Measurements from ENCODE around the gene TRMU. TPM values are rescaled to one million over a fixed set of nuclear protein-coding genes. Genes with fewer than 3 reads are reported as not detected.

The TRMU gene
- total and polyA plus RNA-seq, 8 donors = 15.0 to 58.0 (median 23.4) TPM

DNA sequence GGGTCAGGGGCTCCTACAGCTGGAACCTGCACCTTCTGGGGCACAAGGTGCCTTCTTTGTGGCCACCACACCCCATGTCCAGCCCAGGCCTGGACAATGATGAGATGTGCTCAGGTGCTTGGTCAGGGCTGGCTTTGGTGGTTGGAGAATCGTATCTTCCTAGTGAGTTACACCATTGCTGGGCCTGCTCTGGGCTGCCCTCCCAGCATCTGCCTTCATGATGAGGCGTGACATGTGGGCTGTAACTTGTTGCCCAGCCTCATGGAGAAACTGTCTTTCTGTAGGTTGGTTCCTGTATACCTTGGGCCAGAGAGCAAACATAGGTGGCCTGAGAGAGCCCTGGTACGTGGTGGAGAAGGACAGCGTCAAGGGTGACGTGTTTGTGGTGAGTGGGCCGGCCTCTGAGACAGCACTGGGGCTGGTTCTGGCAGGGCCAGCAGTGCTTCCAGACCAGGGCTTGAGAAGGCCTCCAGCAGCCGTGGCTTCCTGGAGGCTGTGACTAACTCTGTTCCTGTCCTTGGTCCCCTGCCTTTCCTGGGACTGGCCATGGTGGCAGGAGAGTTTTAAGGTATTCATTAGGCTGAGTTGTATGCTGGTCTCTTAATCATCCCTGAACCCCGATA is 18.1 kb downstream of the TRMU start:
- 71 to 72% methylated on average over 8 of the region's 8 CpGs for WGBS, 2 donors
- ATAC-seq (no peak), DNase-seq (peak in 2 of 6 donors; percentile 50 to 54), FAIRE-seq (no peak)
- Histone ChIP-seq H3K4me3 (no peak overlapping the region), H3K36me3 (peaks cover 0 to 28% (median 21%) of the 10 kb centered on the region in 3 donors), H3K27me3 (no peaks in the 10 kb centered on the region), H3K4me1 (peaks cover 10 to 31% (median 23%) of the 10 kb centered on the region in 3 donors), H3K9me3 (no peaks in the 10 kb centered on the region), H3K27ac (peak overlapping the region in 3 of 4 donors; percentile 47 to 57 (median 54))
- TF ChIP-seq, protein P1, sequence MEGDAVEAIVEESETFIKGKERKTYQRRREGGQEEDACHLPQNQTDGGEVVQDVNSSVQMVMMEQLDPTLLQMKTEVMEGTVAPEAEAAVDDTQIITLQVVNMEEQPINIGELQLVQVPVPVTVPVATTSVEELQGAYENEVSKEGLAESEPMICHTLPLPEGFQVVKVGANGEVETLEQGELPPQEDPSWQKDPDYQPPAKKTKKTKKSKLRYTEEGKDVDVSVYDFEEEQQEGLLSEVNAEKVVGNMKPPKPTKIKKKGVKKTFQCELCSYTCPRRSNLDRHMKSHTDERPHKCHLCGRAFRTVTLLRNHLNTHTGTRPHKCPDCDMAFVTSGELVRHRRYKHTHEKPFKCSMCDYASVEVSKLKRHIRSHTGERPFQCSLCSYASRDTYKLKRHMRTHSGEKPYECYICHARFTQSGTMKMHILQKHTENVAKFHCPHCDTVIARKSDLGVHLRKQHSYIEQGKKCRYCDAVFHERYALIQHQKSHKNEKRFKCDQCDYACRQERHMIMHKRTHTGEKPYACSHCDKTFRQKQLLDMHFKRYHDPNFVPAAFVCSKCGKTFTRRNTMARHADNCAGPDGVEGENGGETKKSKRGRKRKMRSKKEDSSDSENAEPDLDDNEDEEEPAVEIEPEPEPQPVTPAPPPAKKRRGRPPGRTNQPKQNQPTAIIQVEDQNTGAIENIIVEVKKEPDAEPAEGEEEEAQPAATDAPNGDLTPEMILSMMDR (IDR thresholded peaks at IDR 0.05) = no peak
- intact Hi-C loops (cut with DNase I) = loop anchor here in 2 of 3 donors (5.0 to 10.0 kb wide), 2 partner anchors 39 to 191 kb away; no protein-coding TSS in a partner anchor

DNA sequence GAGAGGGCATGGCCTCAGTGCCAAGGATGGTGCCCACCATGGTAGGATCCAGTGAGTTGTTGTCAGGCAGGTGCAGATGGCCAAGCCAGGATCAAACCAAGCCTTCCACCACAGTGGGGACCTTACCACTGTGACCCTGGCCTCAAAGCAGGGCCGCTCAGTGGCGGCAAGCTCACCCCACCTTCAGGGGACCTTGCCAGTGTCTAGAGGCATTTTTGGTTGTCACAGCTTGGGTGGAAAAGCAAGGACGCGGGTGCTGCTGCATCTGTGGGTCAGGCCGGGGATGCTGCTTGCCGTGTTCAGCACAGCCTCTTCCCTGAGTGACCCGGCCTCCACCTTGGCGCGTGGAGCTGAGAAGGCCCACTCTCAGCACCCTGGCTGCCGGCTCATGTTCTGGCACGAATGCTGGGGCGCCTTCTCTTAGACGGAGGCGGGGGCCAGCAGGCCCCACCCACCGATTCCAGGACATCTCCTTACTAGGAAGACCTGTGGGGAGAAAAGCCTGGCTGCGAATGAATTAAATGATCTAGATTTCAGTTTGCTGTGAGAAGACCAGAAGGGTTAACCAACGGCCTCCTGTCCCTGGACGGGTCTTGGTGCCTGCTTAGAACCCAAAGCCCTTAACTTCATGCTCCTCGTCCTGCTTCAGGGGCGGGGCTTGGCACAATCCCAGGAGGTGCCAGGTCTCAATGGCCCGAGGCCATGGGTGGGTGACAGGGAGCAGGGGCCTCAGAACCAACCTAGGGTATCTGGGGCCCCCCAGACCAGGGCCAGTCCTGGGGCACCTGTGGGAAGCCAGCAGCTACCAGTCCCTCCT is 18.9 kb downstream of the TRMU start:
- H3K4me1 ChIP-seq = peaks cover 7 to 24% (median 21%) of the 10 kb centered on the region in 3 donors
- TF ChIP-seq, protein P1 (IDR thresholded peaks at IDR 0.05) = no peak
- peak in 4 of 6 donors; percentile 40 to 83 (median 70) for DNase-seq
- H3K9me3 ChIP-seq = no peaks in the 10 kb centered on the region
- no peaks in the 10 kb centered on the region for H3K27me3 ChIP-seq
- WGBS, 2 donors = 77 to 78% methylated on average over 21 of the region's 21 CpGs
- no peak for FAIRE-seq
- no peak overlapping the region for H3K27ac ChIP-seq
- intact Hi-C loops (cut with DNase I) = loop anchor here in 2 of 3 donors (5.0 to 10.0 kb wide), 2 partner anchors 38 to 190 kb away; no protein-coding TSS in a partner anchor
- no peak for ATAC-seq
- H3K4me3 ChIP-seq = no peak overlapping the region
- H3K36me3 ChIP-seq = peaks cover 0 to 27% (median 20%) of the 10 kb centered on the region in 3 donors

DNA sequence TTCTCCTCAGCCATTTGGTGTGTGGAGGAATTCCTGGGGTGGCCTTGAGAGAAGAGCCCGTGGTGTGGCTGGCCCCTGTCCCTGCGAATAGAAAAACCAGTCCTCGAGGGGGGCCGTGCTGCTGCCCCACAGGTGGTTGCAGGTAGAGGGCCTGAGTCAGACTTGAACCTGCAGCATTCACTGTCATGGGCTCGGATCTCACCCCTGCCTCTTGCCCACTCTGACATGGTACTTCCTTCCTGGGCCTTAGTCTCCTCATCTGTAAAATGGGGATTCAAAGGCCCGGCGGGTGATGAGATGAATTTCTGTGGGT is 19.4 kb downstream of the TRMU start:
- intact Hi-C loops (cut with DNase I) = loop anchor here in 2 of 3 donors (5.0 to 10.0 kb wide), 2 partner anchors 37 to 190 kb away; no protein-coding TSS in a partner anchor
- H3K36me3 ChIP-seq = peaks cover 0 to 27% (median 20%) of the 10 kb centered on the region in 3 donors

DNA sequence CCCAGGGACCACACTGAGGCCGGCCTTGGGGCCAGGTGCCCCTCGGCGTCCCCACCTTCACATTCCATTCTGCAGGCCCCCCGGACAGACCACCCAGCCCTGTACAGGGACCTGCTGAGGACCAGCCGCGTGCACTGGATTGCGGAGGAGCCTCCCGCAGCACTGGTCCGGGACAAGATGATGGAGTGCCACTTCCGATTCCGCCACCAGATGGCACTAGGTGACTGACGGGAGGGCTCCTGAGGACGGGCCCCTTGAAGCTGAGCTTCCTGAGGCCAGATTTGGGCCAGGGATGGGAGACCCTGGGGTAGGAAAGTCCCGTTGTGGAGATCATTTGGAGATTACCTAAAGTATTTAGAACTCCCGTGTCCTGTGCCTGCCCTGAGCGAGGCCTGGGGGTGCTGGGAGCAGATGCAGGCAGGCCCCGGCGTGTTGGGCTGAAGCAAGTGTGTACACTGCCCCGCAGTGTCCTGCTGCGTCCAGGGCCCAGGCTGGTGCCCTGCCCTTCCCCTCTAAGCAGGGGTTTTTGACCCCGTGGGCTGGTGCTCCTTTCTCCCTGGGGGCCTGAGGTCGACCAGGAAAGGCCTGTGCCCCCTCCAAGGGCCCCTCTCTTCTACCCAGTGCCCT is 20.0 kb downstream of the TRMU start:
- Histone ChIP-seq H3K36me3 (peaks cover 0 to 25% (median 15%) of the 10 kb centered on the region in 3 donors), H3K27me3 (no peaks in the 10 kb centered on the region), H3K4me3 (no peak overlapping the region), H3K9me3 (no peaks in the 10 kb centered on the region), H3K27ac (no peak overlapping the region), H3K4me1 (peaks cover 7 to 13% (median 10%) of the 10 kb centered on the region in 3 donors)
- DNase-seq (peak; percentile 46 to 89 (median 78)), ATAC-seq (peak; percentile 26 to 46 (median 34)), FAIRE-seq (no peak)
- intact Hi-C loops (cut with DNase I) = loop anchor here in 1 of 3 donors (10.0 kb wide), 1 partner anchor 189 kb away; no protein-coding TSS in a partner anchor
- TF ChIP-seq, protein P1 (IDR thresholded peaks at IDR 0.05) = peak; percentile 67 to 73 (median 68)
- WGBS, 2 donors = 51 to 58% methylated on average over 22 of the region's 22 CpGs

More for the DNA sequence above, 19.4 kb downstream of the TRMU start:
- no peaks in the 10 kb centered on the region for H3K9me3 ChIP-seq
- no peak for ATAC-seq
- no peak for DNase-seq
- no peak for FAIRE-seq
- TF ChIP-seq, protein P1 (IDR thresholded peaks at IDR 0.05) = no peak
- 45 to 66% methylated on average over 7 of the region's 7 CpGs for WGBS, 2 donors
- no peaks in the 10 kb centered on the region for H3K27me3 ChIP-seq
- no peak overlapping the region for H3K4me3 ChIP-seq
- peaks cover 7 to 19% (median 15%) of the 10 kb centered on the region in 3 donors for H3K4me1 ChIP-seq
- H3K27ac ChIP-seq = no peak overlapping the region

Measured in pancreas (tissue), 10 donors.